Astrocyte (in vitro differentiated cells and primary cell): Measurements from ENCODE around the gene AQP6. TPM values are rescaled to one million over a fixed set of nuclear protein-coding genes. Genes with fewer than 3 reads are reported as not detected.
"Not testable (repeated sequence)": the region's sequence is repeated elsewhere in the genome, so short reads cannot be mapped to it uniquely, and the experiment has no call there.

Experiments
- DNase-seq: peaks from one replicate; pipeline ENCODE4 v3.0.0-alpha.2; 2010; ENCODE audit warnings: low read depth
- FAIRE-seq: peaks from 2 replicates; lab custom pipeline; 2011; peaks lifted over from hg19 to GRCh38; lab: Jason Lieb, UNC
- H2AFZ ChIP-seq: 2 replicates; pipeline ENCODE4 v1.6.0; 2012; ENCODE audit warnings: low read depth, low read length, inconsistent platforms
- H3K27ac ChIP-seq: 2 replicates; pipeline ENCODE4 v1.5.1; 2011; ENCODE audit warnings: low read depth, low read length, inconsistent platforms
- H3K27me3 ChIP-seq: 2 replicates; pipeline ENCODE4 v1.6.0; 2011; ENCODE audit warnings: low read length, inconsistent platforms; ENCODE audit not compliant: insufficient read depth
- H3K36me3 ChIP-seq: 2 replicates; pipeline ENCODE4 v1.5.1; 2011; ENCODE audit warnings: low read length, inconsistent platforms; ENCODE audit not compliant: insufficient read depth
- H3K4me1 ChIP-seq: 2 replicates; pipeline ENCODE4 v1.5.1; 2011; ENCODE audit warnings: low read length, inconsistent platforms; ENCODE audit not compliant: insufficient read depth
- H3K4me2 ChIP-seq: 2 replicates; pipeline ENCODE4 v1.6.0; 2012; ENCODE audit warnings: low read length, inconsistent platforms
- H3K4me3 ChIP-seq: 2 replicates; pipeline ENCODE4 v1.5.1; 2011; ENCODE audit warnings: low read depth, mild to moderate bottlenecking, low read length, inconsistent platforms; ENCODE audit not compliant: insufficient read depth
- H3K79me2 ChIP-seq: 2 replicates; pipeline ENCODE4 v1.6.0; 2012; ENCODE audit warnings: mild to moderate bottlenecking, low read length, inconsistent platforms; ENCODE audit not compliant: insufficient read depth
- H3K9ac ChIP-seq: 2 replicates; pipeline ENCODE4 v1.6.0; 2012; ENCODE audit warnings: mild to moderate bottlenecking, low read length, inconsistent platforms
- H3K9me3 ChIP-seq: 2 replicates; pipeline ENCODE4 v1.5.1; 2012; ENCODE audit warnings: low read depth, mild to moderate bottlenecking, low read length, inconsistent platforms; ENCODE audit not compliant: insufficient read depth
- H4K20me1 ChIP-seq: 2 replicates; pipeline ENCODE4 v1.6.0; 2012; ENCODE audit warnings: low read length, inconsistent platforms; ENCODE audit not compliant: insufficient read depth
- H3K27ac Mint-ChIP-seq: one replicate; pipeline ENCODE4 v1.8.0; 2021; ENCODE audit warnings: mild to moderate bottlenecking, mixed read lengths; ENCODE audit not compliant: unreplicated experiment
- H3K27me3 Mint-ChIP-seq: one replicate; pipeline ENCODE4 v1.8.0; 2021; ENCODE audit warnings: low read depth, mixed read lengths; ENCODE audit not compliant: unreplicated experiment
- H3K36me3 Mint-ChIP-seq: one replicate; pipeline ENCODE4 v1.8.0; 2021; ENCODE audit warnings: low read depth, mixed read lengths; ENCODE audit not compliant: unreplicated experiment
- H3K4me1 Mint-ChIP-seq: one replicate; pipeline ENCODE4 v1.8.0; 2021; ENCODE audit warnings: low read depth, mixed read lengths; ENCODE audit not compliant: unreplicated experiment
- H3K4me3 Mint-ChIP-seq: one replicate; pipeline ENCODE4 v1.8.0; 2021; ENCODE audit warnings: mild to moderate bottlenecking, moderate library complexity, mixed read lengths; ENCODE audit not compliant: unreplicated experiment
- H3K9me3 Mint-ChIP-seq: one replicate; pipeline ENCODE4 v1.8.0; 2021; ENCODE audit warnings: mild to moderate bottlenecking, mixed read lengths; ENCODE audit not compliant: unreplicated experiment
- EZH2 ChIP-seq: IDR thresholded peaks from 2 replicates; pipeline ENCODE4 v1.6.1; 2012; ENCODE audit warnings: mild to moderate bottlenecking, low read length, inconsistent platforms; ENCODE audit not compliant: insufficient read depth
- total RNA-seq: library from RNA; stranded (reverse); gene quantifications from 2 replicates; pipeline ENCODE4 v1.2.1, GENCODE V29; 2021
- TF ChIP-seq, protein P1 (sequence below): IDR thresholded peaks from 2 replicates; pipeline ENCODE4 v1.5.1; 2011; ENCODE audit warnings: low read depth, mild to moderate bottlenecking, inconsistent platforms, low read length, moderate library complexity; ENCODE audit not compliant: insufficient read depth

Gene AQP6
- total RNA-seq, 1 donor from 2014 or later, result not detected

DNA sequence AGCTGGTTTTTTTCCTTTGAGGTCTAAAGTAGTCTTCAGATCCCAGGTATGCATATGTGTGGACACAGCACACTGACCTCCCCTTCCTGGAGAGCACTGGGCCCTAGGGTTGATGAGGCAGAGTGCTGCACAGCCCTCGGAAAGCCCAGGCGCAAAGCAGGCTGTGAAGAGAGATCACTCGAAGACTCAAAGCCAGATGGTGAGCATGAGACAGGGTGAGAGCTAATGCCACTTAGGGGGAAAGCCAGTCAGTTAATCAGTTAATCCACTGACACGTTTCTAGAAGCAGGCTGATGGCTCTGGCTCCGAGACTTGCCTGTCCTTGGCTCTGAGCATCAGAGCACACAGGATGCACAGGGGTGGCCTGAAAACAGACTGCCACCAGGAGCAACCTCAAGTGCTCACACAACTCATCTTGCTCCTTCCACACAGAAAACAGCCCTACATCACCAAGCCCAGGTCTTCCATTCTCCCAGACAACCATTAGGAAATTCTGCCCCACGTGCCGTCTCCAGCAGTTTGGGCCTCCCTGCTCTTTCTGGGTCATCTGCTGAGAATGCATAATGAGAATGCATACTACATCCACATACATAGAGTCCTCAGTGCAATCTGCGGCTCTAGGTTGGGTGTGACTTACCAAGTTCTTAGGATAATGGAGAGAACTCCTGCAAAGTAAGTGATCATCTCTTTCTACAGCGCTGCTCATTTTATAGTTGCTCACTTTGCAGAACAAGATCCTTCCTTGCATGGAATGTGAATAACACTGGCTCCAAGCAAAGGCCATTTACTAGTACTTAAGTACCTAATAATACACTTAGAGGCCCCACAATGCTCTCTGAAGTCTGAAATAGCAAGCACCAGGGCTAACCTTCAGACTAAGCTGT, 12.0 kb downstream of the AQP6 start:
- TF ChIP-seq, protein P1, sequence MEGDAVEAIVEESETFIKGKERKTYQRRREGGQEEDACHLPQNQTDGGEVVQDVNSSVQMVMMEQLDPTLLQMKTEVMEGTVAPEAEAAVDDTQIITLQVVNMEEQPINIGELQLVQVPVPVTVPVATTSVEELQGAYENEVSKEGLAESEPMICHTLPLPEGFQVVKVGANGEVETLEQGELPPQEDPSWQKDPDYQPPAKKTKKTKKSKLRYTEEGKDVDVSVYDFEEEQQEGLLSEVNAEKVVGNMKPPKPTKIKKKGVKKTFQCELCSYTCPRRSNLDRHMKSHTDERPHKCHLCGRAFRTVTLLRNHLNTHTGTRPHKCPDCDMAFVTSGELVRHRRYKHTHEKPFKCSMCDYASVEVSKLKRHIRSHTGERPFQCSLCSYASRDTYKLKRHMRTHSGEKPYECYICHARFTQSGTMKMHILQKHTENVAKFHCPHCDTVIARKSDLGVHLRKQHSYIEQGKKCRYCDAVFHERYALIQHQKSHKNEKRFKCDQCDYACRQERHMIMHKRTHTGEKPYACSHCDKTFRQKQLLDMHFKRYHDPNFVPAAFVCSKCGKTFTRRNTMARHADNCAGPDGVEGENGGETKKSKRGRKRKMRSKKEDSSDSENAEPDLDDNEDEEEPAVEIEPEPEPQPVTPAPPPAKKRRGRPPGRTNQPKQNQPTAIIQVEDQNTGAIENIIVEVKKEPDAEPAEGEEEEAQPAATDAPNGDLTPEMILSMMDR, result no peak
- no peak for TF ChIP-seq EZH2
- Mint-ChIP-seq H3K27me3 (peaks cover 3% of the 10 kb centered on the region), H3K36me3 (peaks cover 2% of the 10 kb centered on the region), H3K27ac (peak overlapping the region; percentile 34), H3K4me1 (peaks cover 34% of the 10 kb centered on the region), H3K9me3 (no peaks in the 10 kb centered on the region), H3K4me3 (no peak overlapping the region)
- no peak overlapping the region for H3K4me3 ChIP-seq
- H3K27me3 ChIP-seq, result no peaks in the 10 kb centered on the region
- peak overlapping the region; percentile 19 for H2AFZ ChIP-seq
- H4K20me1 ChIP-seq, result no peaks in the 10 kb centered on the region
- H3K4me1 ChIP-seq, result peaks cover 14% of the 10 kb centered on the region
- no peaks in the 10 kb centered on the region for H3K9me3 ChIP-seq
- DNase-seq (no peak), FAIRE-seq (no peak)
- H3K27ac ChIP-seq, result peak overlapping the region; percentile 23
- no peaks in the 10 kb centered on the region for H3K79me2 ChIP-seq
- H3K36me3 ChIP-seq, result peaks cover 3% of the 10 kb centered on the region
- H3K9ac ChIP-seq, result peak overlapping the region; percentile 44
- peak overlapping the region; percentile 72 for H3K4me2 ChIP-seq

DNA sequence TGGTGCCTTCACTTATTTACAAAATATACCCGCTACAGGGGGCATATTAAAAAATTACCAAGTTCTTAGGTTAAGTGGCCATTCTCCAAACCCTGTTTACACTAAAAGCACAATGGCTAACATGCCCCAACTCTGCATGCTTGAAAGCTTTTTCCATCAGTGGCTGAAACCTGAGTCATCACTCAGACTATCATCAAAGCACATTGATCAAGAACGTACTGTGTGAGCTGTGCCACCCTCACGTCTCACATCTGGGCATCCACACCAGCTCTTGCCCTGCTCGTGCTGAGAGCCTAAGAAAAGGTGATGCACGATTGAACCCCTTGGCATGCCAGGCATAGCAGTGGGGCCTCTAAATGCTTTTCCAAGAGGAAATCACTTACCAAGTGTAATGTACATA, 13.2 kb downstream of the AQP6 start:
- FAIRE-seq (no peak), DNase-seq (peak; percentile 11)
- Histone ChIP-seq H2AFZ (no peak overlapping the region), H3K9me3 (no peaks in the 10 kb centered on the region), H4K20me1 (no peaks in the 10 kb centered on the region), H3K27ac (no peak overlapping the region), H3K27me3 (no peaks in the 10 kb centered on the region), H3K79me2 (no peaks in the 10 kb centered on the region), H3K4me1 (peaks cover 14% of the 10 kb centered on the region), H3K36me3 (peaks cover 13% of the 10 kb centered on the region), H3K9ac (no peak overlapping the region), H3K4me3 (no peak overlapping the region), H3K4me2 (no peak overlapping the region)
- Mint-ChIP-seq H3K27me3 (no peaks in the 10 kb centered on the region), H3K36me3 (peaks cover 4% of the 10 kb centered on the region), H3K4me1 (peaks cover 28% of the 10 kb centered on the region), H3K4me3 (no peak overlapping the region), H3K9me3 (no peaks in the 10 kb centered on the region), H3K27ac (peak overlapping the region; percentile 58)
- TF ChIP-seq EZH2, result no peak
- TF ChIP-seq, protein P1, result no peak

DNA sequence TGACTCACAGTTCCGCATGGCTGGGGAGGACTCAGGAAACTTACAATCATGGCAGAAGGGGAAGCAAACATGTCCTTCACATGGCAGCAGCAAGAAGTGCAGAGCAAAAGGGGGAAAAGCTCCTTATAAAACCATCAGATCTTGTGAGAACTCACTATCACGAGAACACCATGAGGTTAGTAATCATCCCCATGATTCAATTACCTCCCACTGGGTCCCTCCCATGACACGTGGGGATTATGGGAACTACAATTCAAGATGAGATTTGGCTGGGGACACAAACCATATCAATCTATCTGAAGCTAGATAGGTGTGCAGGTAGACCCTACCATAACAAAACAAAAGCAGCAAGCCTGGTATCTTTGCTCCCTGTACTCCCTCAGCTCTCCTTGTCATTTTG, 13.7 kb downstream of the AQP6 start:
- DNase-seq, result not testable (repeated sequence)

More for the DNA sequence above, 13.7 kb downstream of the AQP6 start:
- peaks cover 27% of the 10 kb centered on the region for H3K4me1 Mint-ChIP-seq
- H3K27ac ChIP-seq, H2AFZ ChIP-seq, H3K27ac Mint-ChIP-seq, H3K4me3 Mint-ChIP-seq, FAIRE-seq, H3K79me2 ChIP-seq, H3K27me3 Mint-ChIP-seq, H3K9me3 Mint-ChIP-seq, H3K4me2 ChIP-seq, H3K36me3 Mint-ChIP-seq, H3K27me3 ChIP-seq, H3K4me3 ChIP-seq, H3K9ac ChIP-seq, H3K9me3 ChIP-seq, H4K20me1 ChIP-seq: not testable (repeated sequence)
- peaks cover 14% of the 10 kb centered on the region for H3K4me1 ChIP-seq
- peaks cover 15% of the 10 kb centered on the region for H3K36me3 ChIP-seq
